ENCODE results near the gene AAR2.

- TF ChIP-seq MAX (IDR thresholded peaks at IDR 0.05; ENCODE audit: low read depth) (no peak), SMC3 (IDR thresholded peaks at IDR 0.05; ENCODE audit: low read depth, low read length) (no peak), NRF1 (IDR thresholded peaks at IDR 0.05; ENCODE audit: low read depth, low read length) (no peak), IRF3 (IDR thresholded peaks at IDR 0.05; ENCODE audit: low read depth, low read length) (no peak), RCOR1 (IDR thresholded peaks at IDR 0.05; ENCODE audit: low read length) (no peak), RFX5 (IDR thresholded peaks at IDR 0.05; ENCODE audit: low read length) (no peak), ELF1 (IDR thresholded peaks at IDR 0.05) (no peak), EP300 (IDR thresholded peaks at IDR 0.05; ENCODE audit: borderline replicate concordance in 1 of 2, low read depth in 1 of 2, low read length in 1 of 2) (no peak), POLR2AphosphoS5 (IDR thresholded peaks at IDR 0.05; ENCODE audit: low read depth, low read length) (no peak)
- TF ChIP-seq, protein P1, sequence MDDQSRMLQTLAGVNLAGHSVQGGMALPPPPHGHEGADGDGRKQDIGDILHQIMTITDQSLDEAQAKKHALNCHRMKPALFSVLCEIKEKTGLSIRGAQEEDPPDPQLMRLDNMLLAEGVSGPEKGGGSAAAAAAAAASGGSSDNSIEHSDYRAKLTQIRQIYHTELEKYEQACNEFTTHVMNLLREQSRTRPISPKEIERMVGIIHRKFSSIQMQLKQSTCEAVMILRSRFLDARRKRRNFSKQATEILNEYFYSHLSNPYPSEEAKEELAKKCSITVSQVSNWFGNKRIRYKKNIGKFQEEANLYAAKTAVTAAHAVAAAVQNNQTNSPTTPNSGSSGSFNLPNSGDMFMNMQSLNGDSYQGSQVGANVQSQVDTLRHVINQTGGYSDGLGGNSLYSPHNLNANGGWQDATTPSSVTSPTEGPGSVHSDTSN (IDR thresholded peaks at IDR 0.05) = no peak
- TF ChIP-seq, protein P2, sequence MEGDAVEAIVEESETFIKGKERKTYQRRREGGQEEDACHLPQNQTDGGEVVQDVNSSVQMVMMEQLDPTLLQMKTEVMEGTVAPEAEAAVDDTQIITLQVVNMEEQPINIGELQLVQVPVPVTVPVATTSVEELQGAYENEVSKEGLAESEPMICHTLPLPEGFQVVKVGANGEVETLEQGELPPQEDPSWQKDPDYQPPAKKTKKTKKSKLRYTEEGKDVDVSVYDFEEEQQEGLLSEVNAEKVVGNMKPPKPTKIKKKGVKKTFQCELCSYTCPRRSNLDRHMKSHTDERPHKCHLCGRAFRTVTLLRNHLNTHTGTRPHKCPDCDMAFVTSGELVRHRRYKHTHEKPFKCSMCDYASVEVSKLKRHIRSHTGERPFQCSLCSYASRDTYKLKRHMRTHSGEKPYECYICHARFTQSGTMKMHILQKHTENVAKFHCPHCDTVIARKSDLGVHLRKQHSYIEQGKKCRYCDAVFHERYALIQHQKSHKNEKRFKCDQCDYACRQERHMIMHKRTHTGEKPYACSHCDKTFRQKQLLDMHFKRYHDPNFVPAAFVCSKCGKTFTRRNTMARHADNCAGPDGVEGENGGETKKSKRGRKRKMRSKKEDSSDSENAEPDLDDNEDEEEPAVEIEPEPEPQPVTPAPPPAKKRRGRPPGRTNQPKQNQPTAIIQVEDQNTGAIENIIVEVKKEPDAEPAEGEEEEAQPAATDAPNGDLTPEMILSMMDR (IDR thresholded peaks at IDR 0.05) = no peak
- TF ChIP-seq, protein P3, sequence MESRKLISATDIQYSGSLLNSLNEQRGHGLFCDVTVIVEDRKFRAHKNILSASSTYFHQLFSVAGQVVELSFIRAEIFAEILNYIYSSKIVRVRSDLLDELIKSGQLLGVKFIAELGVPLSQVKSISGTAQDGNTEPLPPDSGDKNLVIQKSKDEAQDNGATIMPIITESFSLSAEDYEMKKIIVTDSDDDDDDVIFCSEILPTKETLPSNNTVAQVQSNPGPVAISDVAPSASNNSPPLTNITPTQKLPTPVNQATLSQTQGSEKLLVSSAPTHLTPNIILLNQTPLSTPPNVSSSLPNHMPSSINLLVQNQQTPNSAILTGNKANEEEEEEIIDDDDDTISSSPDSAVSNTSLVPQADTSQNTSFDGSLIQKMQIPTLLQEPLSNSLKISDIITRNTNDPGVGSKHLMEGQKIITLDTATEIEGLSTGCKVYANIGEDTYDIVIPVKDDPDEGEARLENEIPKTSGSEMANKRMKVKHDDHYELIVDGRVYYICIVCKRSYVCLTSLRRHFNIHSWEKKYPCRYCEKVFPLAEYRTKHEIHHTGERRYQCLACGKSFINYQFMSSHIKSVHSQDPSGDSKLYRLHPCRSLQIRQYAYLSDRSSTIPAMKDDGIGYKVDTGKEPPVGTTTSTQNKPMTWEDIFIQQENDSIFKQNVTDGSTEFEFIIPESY (IDR thresholded peaks at IDR 0.05; ENCODE audit: borderline replicate concordance, low read depth) = no peak
Observed at GRCh38 chr20:36206641-36207040, 29.6 kb upstream of the AAR2 start.

Data from SK-N-SH (cell line).